Renal cortex interstitium (tissue), 11 donors: ENCODE data around the gene AMPD3. TPM values are rescaled to one million over a fixed set of nuclear protein-coding genes. Genes with fewer than 3 reads are reported as not detected.

Experiments
- DNase-seq, 11 donors: peaks; one replicate each; pipeline ENCODE4 v3.0.0-alpha.2; 2013; ENCODE audit warnings: low read depth in 9 of 11, low spot score in 4 of 11; ENCODE audit errors: extremely low read depth in 1 of 11
- polyA plus RNA-seq, 3 donors: library from polyadenylated mRNA; unstranded; fragments of 120-200 nt; gene quantifications; one replicate each; pipeline ENCODE4 v1.2.1, GENCODE V29; 2013; ENCODE audit not compliant: insufficient read length in 3 of 3

The AMPD3 gene
- polyA plus RNA-seq, 3 donors = 5.0 to 7.2 (median 5.7) TPM

DNA sequence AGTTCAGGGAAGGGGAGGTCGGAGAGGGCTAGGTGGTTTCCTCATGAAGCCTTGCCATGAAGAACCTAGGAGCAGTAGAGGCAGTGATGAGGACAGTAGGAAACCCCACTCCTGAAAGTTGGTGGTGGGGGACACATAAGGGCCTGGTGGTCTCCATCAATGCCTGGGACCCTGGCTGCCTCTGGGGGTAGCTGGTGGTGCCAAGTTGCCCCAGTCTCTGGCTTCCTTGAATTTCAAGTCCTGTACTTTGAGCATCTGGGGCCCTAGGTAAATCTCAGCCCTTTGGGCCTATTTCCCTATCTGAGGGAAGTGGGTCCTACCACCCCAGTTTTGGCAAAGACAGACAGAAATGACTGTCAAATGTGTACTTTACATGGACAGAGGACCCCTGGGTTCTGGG lies 28.1 kb downstream of the AMPD3 start:
- DNase-seq = no peak

DNA sequence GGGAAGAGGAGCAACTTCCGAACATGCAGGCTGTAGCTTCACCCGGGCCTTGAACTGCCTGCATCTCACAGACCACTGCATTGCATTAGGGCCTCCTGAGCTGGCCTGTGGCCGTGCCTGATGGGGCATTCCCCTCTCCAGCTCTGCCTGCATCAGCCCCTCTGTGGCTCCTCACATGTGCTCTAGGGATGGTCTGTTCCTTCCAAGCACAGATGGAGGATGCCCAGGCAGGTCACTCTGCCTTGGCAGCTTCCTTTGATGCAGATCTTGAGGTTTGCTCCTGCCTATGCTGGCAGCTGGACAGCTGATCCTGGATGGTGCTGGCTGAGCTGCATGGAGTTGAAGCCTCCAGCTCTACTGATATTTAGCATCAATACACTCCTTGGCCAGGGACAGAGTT lies 28.5 kb downstream of the AMPD3 start:
- no peak for DNase-seq

DNA sequence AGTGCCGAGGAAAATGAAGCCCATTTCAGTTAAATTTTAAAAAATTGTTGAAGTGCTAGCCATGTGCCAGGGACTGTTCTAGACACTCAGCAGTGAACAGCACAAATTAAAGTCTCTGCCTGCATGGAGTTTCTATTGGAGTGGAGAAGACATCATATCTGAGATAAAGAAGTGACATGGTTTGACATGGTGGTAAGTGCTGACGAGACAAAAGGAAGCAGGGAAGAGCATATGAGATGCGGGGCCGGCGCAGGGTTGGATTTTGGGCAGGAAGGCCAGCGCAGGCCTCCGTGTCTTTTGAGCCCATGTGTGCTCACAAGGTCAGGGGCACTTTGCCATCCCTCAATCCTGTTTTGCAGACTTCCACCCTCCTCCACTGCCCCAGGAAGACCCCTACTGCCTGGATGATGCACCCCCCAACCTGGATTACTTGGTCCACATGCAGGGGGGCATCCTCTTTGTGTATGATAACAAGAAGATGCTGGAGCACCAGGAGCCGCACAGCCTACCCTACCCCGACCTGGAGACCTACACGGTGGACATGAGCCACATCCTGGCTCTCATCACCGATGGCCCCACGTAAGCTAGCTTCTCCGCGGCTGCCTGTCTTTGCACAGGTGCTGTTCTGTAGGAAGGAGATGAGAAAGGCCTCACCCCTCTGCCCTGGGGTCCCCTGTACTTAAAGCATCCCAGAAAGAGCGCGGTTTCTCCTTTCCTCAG lies 29.6 kb downstream of the AMPD3 start:
- DNase-seq = no peak

DNA sequence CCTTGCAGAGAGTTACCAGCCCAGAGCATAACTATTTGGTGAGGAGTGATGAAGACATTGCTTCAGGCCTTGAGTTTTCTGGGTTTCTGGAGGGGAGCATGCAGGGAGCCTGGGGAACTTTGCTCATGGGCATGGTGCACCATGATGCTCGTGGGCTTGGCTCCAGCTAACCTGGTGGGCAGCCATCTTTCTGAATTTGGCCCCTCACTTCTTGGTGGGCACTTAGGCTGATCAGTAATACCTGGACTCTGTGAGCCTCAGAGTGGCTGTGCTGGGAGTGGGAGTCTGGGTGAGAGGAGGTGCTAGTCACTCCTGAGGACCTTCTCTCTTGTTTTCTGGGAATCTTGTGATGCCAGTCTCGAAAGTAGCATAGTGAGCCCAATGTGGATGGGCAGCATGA lies 30.6 kb downstream of the AMPD3 start:
- no peak for DNase-seq

DNA sequence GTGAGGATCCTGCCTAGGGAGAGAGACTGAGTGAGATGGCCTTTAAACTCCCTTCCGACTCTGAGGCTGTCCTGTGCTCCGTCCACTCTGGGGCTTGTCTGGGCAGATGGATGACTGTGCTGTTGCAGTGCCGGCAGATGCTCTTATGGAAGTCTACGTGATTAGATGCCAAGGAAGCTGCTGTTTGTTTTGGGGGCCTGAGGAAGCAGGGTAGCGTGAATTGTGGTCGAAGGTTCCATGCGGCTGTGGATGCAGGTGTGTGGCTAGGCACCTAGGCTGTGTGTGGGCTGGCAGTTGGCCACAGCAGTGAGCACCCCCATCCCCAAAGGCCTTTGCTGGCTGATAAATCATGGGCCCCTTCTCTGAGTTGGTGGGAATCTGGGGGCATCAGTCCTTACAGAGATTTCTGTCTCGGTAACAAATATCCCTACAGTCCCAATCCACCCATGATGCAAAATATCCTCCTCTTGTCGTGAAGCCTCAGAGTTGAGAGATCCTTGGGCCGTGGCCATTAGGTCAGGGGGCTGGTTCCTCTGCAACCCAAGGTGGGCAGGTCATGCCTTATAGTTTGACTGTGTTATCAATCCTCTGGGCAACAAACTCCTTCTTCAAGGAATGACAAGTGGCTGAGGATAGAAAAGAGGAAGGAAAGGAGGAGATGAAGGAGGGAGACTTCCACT lies 31.2 kb downstream of the AMPD3 start:
- DNase-seq = no peak

DNA sequence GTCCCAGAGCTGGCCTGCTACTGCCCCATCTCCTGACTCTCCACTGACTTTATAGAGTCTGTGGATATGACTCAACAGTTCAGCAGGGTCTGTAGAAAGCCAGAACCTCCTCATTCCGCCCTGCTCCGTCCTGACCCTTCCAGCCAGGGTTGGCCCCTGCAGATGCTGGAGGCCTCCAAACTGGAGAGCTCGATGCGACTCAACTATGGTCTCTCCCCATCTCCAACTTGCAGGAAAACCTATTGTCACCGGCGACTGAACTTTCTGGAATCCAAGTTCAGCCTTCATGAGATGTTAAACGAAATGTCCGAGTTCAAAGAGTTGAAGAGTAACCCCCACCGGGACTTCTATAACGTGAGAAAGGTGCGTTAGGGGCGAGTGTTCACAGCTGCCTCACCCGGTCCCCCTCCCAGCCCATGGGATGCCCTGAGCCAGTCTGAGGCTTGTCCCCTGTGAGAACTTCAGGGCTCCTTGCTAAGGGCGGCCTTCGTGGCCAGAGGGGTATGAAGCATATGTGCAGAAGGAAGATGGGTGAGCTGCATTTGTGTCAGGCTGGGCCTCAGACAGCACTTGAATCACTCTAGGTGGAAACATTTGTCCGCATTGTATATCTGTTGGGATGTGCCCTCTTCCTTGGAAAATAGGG lies 32.1 kb downstream of the AMPD3 start:
- DNase-seq = no peak

DNA sequence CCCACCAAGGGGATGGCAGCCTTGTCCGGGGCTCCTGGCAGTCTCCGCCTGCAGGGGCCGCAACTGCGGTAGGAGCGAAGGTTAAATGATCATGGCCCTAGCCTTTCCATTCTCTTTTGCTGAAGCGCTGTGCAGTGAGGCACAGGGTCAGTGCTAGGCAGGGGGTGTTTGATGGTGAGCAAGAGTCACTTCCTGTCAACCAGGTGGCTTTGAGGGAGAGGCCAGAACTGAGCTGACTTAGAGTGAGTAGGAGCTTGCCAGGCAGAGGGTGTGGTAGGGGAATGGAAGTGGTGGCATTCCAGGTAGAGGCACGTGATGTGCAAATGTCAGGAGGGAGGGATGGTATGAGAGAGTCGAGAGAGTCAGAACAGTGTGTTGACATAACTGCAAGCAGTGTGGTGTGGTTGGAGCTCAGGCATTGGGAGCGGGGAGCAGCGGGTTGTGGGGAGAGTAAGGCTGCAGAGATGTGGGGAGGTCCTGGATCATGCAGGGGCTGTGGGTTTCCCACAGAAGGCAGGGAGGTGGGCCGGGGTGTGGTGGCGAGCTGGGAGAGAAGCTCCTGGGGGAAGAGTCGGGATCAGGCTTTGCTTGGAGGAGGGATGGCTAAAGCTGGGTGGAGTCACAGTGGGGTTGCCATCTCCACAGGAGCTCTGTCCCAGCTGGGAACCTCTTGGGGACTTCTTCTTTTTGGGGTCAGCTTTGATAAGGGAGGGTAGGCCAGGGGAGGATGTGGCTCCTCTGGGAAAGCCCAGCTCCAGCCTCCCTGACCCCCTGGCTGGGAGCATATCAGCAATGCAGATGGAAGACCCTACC lies 33.3 kb downstream of the AMPD3 start:
- no peak for DNase-seq

DNA sequence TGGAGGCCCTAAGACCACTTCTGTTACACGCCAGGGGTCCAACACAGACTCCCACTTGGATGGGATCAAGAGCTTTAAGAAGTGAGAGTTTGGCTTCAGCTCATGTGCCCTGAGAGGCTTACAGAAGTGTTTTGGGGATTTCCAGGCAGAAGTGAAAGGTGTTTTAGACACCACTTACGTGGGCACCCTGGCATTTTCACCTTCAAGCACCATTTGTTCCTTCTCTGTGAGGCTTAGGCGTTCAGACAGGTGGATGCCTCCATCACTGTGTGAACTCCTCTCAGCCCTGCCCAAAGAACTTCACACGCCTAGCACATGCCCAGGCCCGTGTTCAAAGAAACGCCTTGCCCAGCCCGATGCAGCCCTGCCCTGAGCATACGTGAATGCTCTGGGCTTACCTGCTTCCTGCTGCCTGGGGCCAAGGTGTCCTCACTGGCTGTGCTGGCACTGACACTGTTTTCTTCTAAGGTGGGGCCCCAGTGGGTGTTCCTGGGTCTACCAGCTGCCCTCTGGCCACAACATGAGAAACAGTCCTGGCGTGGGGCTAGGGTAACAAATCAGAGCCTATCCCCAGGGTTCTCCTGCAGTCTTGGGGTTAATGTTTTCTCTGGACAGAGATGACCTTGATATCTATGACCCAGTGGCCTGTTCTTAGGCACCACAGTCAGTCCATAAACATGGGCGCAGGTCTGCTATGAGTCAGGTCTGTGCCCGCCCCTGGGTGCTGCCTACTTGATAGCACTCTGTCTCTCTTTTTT lies 34.0 kb downstream of the AMPD3 start:
- DNase-seq = no peak

DNA sequence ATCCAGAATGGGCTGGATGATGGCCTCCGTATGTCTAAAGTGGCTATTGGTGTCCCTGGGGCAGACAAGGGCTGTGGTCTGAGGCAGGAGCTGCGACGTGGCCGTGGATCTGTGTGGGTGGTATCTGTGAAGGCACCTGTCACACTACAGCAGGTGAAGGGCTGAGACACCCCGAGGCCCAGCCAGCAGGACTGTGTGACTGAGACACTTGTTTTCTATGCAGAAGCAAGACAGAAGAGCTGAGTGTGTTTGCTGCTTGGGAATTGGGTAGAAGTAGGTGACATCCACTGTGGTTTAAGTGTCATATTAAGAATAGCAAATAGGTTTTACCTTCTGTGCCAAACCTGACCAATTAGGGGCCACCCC lies 35.0 kb downstream of the AMPD3 start:
- DNase-seq = no peak

DNA sequence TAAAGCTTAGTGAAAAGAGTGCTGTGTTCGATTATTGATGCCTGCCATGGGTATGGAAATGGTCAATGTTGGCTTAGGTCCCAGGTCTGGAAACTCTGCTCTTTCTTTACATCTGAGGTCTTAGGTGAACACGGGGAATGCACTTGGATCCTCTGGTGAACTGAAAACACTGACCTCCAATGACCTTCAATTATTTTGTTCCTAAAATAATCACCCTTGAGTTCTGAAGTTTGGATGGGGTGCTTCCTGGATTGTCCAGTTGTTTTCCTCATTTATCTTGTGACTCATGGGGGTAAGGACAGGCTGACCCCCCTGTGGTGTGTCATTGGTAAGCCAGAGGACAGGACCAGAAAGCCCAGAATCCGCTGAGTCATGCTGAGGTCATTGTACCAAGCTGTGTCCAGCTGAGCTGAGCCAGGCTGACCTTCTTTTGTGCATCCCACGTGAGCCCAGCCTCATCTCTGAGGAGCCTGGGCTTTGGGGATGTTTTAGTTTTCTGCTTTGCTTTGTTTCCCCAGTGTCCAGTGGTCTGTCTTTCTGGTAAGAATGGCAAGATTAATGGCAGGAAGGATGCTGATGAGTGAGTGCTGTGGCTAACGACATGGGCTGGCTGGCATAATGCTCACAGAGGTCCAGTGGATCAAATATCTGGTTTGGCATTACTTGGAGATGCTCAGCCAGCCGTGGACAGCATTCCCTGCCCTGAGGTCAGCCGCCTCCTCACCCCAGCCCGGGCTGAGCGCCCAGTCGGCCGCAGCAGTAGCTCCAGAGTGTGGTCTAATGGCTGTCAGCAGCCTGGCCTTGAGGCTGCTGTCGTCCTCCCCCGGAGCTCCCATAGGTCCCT lies 35.6 kb downstream of the AMPD3 start:
- peak in 7 of 11 donors; percentile 17 to 45 (median 25) for DNase-seq

DNA sequence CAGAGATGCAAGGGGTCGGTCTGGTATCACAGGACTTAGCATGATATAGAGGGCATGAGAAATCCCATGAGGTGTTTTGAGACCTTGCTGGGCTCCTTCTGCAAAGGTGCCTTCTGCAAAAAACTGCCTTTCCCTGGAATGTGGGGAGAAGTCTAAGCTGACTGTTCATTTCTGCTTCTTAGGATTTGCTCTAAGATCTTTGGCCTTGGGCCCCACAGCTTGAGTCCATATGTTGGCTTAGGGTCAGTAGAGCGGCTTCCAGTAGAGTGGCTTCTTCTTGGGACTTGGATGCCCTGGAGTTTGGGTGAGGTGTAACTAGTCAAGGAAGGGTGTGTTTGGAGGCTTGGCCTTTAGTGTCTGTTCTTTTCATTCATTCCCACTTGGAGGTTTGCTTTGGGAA lies 37.0 kb downstream of the AMPD3 start:
- no peak for DNase-seq

DNA sequence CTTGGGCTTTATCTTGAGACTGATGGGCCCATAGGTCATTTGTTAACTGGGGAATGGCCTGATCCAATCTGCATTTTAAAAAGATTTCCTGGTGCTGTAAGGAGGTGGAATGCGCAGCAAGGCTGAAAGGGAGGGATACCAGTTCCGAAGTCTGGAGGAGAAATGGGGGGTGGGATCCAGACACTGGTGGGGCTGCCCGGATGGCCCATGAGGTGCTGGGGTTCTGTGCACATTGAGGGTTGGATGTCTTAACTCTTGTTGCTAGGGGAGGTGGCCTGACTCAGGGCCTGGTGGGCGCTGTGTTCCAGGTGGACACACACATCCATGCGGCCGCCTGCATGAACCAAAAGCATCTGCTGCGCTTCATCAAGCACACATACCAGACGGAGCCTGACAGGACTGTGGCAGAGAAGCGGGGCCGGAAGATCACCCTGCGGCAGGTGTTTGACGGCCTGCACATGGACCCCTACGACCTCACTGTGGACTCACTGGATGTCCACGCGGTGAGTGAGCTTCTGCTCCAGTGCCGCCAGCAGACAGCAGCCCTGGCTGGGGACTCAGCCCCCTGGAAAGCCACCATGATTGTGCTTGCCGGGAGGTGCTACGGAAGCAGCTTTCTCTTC lies 38.1 kb downstream of the AMPD3 start:
- no peak for DNase-seq

DNA sequence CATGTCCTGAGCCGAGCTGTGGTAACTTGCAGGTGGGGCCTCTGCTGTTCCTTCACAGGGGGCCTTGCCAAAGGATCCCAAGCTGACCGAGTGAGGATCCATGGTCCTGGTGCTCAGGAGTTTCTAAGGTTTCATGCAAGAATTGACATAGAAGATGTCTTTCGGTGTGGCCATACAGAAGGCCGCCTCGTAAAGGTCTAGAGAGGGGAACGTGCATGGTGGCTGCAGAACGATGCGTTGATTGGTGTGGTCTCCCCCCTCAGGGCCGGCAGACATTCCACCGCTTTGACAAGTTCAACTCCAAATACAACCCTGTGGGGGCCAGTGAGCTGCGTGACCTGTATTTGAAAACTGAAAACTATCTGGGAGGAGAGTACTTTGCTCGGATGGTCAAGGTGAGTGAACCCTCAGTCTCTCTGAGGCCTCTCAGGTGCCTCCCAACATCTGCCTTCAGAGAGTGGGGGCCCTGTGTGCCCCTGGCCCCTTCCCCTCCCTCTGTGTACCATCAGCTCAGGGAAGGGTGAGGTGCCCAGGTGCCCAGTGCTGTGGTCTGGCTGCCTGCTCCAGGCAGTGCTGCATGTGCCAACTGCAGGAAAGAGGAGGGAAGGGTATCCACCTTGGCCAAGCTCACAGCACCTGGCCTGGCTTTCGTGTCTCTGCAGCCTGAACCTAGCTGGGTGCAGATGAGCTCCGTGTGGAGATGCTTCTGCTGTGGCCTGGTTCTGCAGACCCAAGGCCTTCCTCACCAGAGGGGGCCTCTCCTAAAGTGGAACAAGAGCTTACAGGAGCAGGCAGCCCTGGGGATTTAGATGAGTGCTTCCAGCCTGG lies 39.8 kb downstream of the AMPD3 start:
- DNase-seq = no peak

DNA sequence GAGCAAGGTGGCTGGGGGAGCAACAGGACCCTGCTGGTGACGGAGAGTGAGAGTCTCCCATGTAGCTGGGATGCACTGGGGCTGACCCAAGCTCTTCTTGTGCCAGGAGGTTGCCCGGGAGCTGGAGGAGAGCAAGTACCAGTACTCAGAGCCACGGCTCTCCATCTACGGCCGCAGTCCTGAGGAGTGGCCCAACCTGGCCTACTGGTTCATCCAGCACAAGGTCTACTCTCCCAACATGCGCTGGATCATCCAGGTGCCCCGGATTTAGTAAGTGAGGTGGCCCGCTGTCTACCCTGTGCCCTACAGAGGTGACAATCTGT lies 40.4 kb downstream of the AMPD3 start:
- no peak for DNase-seq

DNA sequence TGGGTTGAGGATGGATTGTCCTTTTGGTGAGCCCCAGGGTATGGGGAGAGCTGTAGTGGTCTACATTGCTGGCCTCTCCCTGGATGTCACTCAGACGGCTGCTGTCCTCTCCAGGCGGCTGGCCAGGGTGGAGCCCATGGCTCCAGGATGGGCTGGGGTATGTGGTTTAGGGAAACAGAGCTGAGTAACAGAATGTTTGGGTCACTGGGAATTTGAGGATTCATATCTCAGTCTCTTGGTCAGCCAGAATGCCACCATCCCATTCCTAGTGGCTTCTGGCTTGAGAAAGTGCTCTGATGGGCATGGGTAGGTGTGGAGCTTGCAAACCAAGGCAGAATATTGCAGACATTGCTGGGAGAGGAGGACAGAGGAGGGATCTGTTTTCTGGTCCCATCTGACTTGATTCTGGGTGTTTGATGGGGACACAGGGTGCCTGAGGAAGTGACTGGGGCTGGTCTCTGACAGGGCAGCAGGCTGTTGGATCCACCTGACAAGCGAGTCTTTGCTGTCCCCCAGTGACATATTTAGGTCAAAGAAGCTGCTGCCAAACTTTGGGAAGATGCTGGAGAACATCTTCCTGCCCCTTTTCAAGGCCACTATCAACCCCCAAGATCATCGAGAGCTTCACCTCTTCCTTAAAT lies 41.4 kb downstream of the AMPD3 start:
- no peak for DNase-seq

DNA sequence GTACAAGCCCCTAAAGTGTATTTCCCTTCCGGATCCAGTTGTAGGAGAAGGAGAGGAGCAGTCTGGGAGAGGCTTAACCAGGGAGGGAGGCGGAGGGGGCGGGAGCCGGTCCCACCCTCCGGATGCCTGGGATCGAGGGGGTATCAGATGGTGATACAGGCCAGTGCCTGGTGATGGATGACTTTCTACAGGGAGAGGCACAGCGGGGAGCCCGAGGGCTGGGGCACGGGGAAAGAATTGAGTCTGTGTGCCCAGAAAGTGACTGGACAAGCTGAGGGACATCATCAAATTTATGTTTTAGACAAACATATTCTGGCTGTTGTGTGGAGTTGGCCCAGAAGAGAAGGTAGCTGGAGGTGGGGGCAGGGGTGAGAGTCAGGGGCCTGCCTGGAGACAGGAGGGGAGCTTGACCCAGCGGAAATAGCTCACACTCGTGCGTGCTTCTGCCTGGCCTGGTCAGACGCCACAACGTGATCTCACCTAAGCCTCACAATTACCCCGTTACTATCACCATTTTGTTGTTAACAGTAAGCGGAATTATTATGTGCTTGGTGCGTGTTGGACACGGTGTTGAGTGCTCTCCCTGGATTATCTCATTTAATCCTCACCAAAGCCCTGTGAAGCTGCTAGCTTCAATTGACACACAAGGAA lies 42.4 kb downstream of the AMPD3 start:
- no peak for DNase-seq
